Chondrocyte (in vitro differentiated cells): ENCODE measurements around the gene MRPL49. TPM values are rescaled to one million over a fixed set of nuclear protein-coding genes. Genes with fewer than 3 reads are reported as not detected.

Experiments used
- DNase-seq: peaks from one replicate; pipeline ENCODE4 v3.0.0; 2021; ENCODE audit warnings: mixed read lengths, low spot score
- H3K27ac Mint-ChIP-seq: one replicate; pipeline ENCODE4 v1.8.0; 2021; ENCODE audit warnings: mild to moderate bottlenecking, moderate library complexity, mixed read lengths; ENCODE audit not compliant: unreplicated experiment
- H3K27me3 Mint-ChIP-seq: 2 replicates; pipeline ENCODE4 v1.8.0; 2021; ENCODE audit warnings: low read depth, mixed read lengths
- H3K36me3 Mint-ChIP-seq: 2 replicates; pipeline ENCODE4 v1.8.0; 2021; ENCODE audit warnings: low read depth, mixed read lengths
- H3K4me1 Mint-ChIP-seq: 2 replicates; pipeline ENCODE4 v1.8.0; 2021; ENCODE audit warnings: low read depth, mild to moderate bottlenecking, mixed read lengths
- H3K4me3 Mint-ChIP-seq: one replicate; pipeline ENCODE4 v1.8.0; 2021; ENCODE audit warnings: mild to moderate bottlenecking, moderate library complexity, mixed read lengths; ENCODE audit not compliant: unreplicated experiment
- H3K9me3 Mint-ChIP-seq: 2 replicates; pipeline ENCODE4 v1.8.0; 2021; ENCODE audit warnings: low read depth, mixed read lengths
- total RNA-seq: library from RNA; stranded (reverse); gene quantifications from 3 replicates; pipeline ENCODE4 v1.2.1, GENCODE V29; 2021
- TF ChIP-seq, protein P1 (sequence below): fragments of 200-600 bp; sonication (generic); IDR thresholded peaks from 2 replicates; pipeline ENCODE4 v1.5.0; 2021; ENCODE audit warnings: antibody characterized with exemption, mild to moderate bottlenecking, moderate library complexity

The MRPL49 gene
- total RNA-seq, 1 donor from 2014 or later: 37.2 TPM

DNA sequence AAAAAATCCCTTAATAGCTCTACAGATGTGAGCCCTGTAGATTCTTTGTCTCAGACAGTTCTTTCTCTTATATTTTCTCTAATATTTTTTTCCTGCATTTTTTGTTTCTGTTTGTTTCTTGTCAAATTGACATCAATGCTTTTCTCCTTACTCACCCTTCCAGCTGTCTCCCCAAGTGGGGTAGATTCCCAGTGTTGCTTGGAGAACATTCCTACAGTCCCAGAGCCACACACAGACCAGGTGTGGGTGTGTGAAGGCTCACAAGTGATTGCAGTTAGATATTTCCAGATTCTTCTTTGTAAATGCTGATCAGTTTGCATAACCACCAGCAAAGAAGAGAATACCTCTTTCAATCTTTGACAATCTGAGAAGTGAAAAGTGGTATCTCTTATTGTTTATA is 18.6 kb upstream of the MRPL49 start:
- Mint-ChIP-seq H3K9me3 (no peaks in the 10 kb centered on the region), H3K36me3 (peaks cover 1% of the 10 kb centered on the region), H3K4me3 (no peak overlapping the region), H3K27me3 (no peaks in the 10 kb centered on the region), H3K4me1 (peaks cover 22% of the 10 kb centered on the region), H3K27ac (no peak overlapping the region)
- DNase-seq: no peak
- TF ChIP-seq, protein P1, sequence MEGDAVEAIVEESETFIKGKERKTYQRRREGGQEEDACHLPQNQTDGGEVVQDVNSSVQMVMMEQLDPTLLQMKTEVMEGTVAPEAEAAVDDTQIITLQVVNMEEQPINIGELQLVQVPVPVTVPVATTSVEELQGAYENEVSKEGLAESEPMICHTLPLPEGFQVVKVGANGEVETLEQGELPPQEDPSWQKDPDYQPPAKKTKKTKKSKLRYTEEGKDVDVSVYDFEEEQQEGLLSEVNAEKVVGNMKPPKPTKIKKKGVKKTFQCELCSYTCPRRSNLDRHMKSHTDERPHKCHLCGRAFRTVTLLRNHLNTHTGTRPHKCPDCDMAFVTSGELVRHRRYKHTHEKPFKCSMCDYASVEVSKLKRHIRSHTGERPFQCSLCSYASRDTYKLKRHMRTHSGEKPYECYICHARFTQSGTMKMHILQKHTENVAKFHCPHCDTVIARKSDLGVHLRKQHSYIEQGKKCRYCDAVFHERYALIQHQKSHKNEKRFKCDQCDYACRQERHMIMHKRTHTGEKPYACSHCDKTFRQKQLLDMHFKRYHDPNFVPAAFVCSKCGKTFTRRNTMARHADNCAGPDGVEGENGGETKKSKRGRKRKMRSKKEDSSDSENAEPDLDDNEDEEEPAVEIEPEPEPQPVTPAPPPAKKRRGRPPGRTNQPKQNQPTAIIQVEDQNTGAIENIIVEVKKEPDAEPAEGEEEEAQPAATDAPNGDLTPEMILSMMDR: no peak

- DNase-seq: no peak
- H3K4me3 Mint-ChIP-seq: no peak overlapping the region
- H3K9me3 Mint-ChIP-seq: no peaks in the 10 kb centered on the region
- no peaks in the 10 kb centered on the region for H3K27me3 Mint-ChIP-seq
- TF ChIP-seq, protein P1: no peak
- no peak overlapping the region for H3K27ac Mint-ChIP-seq
- H3K36me3 Mint-ChIP-seq: peaks cover 3% of the 10 kb centered on the region
- peaks cover 22% of the 10 kb centered on the region for H3K4me1 Mint-ChIP-seq
These were observed 17.5 kb upstream of the MRPL49 start for GRCh38 chr11:65104628-65105027.

DNA sequence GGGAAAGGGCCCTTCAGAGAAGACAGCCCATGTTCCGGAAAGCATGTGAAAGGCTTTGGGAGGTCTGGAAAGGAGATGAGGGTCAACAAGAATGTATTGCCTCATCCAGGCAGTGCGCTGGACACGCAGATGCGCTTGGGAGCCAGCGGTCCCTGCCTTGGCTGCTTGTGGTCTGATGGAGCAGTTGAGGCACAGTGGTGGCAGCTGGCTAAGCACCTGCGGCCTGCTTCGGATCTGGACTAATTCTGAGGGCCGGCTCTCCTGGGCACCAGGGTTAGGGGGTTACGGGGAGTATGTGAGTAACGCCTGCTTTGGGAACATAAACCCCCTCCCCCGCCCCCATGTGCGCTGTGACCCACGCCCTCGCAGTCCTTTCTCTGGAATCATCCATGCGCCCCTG is 15.0 kb upstream of the MRPL49 start:
- Mint-ChIP-seq H3K9me3 (no peaks in the 10 kb centered on the region), H3K4me3 (no peak overlapping the region), H3K36me3 (peaks cover 3% of the 10 kb centered on the region), H3K4me1 (peaks cover 25% of the 10 kb centered on the region), H3K27ac (no peak overlapping the region), H3K27me3 (no peaks in the 10 kb centered on the region)
- TF ChIP-seq, protein P1: no peak
- no peak for DNase-seq

DNA sequence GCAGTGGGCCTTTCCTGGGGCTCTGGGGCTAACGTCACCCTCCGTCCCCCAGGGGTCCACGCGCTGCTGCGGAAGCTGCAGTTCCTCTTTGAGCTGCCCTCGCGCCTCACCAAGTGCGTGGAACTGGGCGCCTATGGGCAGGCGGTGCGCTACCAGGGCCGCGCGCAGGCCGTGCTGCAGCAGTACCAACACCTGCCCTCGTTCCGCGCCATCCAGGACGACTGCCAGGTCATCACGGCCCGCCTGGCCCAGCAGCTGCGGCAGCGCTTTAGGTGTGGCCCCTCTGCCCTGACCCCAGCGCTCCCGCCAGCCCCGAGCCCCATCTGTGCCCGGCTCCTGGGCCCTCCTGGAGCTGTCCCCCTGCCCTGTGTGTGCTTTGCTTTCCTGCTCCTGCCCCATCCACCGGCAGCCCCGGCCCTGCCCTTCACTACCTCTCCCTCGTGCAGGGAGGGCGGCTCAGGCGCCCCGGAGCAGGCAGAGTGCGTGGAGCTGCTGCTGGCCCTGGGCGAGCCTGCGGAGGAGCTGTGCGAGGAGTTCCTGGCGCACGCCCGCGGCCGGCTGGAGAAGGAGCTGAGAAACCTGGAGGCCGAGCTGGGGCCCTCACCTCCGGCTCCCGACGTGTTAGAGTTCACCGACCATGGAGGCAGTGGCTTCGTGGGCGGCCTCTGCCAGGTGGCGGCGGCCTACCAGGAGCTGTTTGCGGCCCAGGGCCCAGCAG is 14.2 kb upstream of the MRPL49 start:
- Mint-ChIP-seq H3K9me3 (no peaks in the 10 kb centered on the region), H3K27me3 (no peaks in the 10 kb centered on the region), H3K4me1 (peaks cover 20% of the 10 kb centered on the region), H3K27ac (no peak overlapping the region), H3K36me3 (peaks cover 3% of the 10 kb centered on the region), H3K4me3 (no peak overlapping the region)
- DNase-seq: no peak
- TF ChIP-seq, protein P1: no peak

- Mint-ChIP-seq H3K27ac (no peak overlapping the region), H3K36me3 (peaks cover 3% of the 10 kb centered on the region), H3K4me3 (no peak overlapping the region), H3K9me3 (no peaks in the 10 kb centered on the region), H3K27me3 (no peaks in the 10 kb centered on the region), H3K4me1 (peaks cover 21% of the 10 kb centered on the region)
- no peak for DNase-seq
- TF ChIP-seq, protein P1: no peak
These were observed 13.5 kb upstream of the MRPL49 start for GRCh38 chr11:65108469-65109123.
